Lung (tissue), 16 donors: ENCODE data around the gene LIN7B. TPM values are rescaled to one million over a fixed set of nuclear protein-coding genes. Genes with fewer than 3 reads are reported as not detected.
A peak's percentile ranks its signal among the peaks of the same experiment; 100 is the strongest.

Source experiments
- ATAC-seq: fragments of 200-7000 bp; cut with Tn5 transposase; one replicate; pipeline ENCODE4 v1.9.1; 2020; ENCODE audit warnings: moderate number of reproducible peaks; ENCODE audit not compliant: insufficient read depth, low FRiP score
- DNase-seq, 3 donors: peaks; one replicate each; pipeline ENCODE4 v3.0.0-alpha.2; 2013 to 2017
- H3K27ac ChIP-seq, 2 donors: one replicate each; pipeline ENCODE4 v1.5.1; 2013; ENCODE audit warnings: mild to moderate bottlenecking in 2 of 2, moderate library complexity in 2 of 2, control low read depth in 1 of 2, inconsistent platforms in 1 of 2, low read depth in 1 of 2, low read length in 1 of 2
- H3K27me3 ChIP-seq, 3 donors: one replicate each; pipeline ENCODE4 v1.5.1; 2013; ENCODE audit warnings: low read length in 2 of 3; ENCODE audit not compliant: control insufficient read depth in 3 of 3, insufficient read depth in 3 of 3
- H3K36me3 ChIP-seq, 4 donors: one replicate each; pipeline ENCODE4 v1.5.1; 2013; ENCODE audit warnings: low read length in 4 of 4, mild to moderate bottlenecking in 1 of 4, moderate library complexity in 1 of 4; ENCODE audit not compliant: control insufficient read depth in 4 of 4, insufficient read depth in 4 of 4
- H3K4me1 ChIP-seq, 5 donors: one replicate each; pipeline ENCODE4 v1.5.1; 2013; ENCODE audit warnings: low read length in 5 of 5, mild to moderate bottlenecking in 2 of 5, moderate library complexity in 1 of 5; ENCODE audit not compliant: control insufficient read depth in 5 of 5, insufficient read depth in 5 of 5
- H3K4me3 ChIP-seq: one replicate; pipeline ENCODE4 v1.5.1; 2013; ENCODE audit warnings: mild to moderate bottlenecking, control low read depth, moderate library complexity
- H3K9ac ChIP-seq, 2 donors: one replicate each; pipeline ENCODE4 v1.5.1; 2013; ENCODE audit warnings: low read length in 2 of 2, control low read depth in 1 of 2; ENCODE audit not compliant: insufficient read depth in 1 of 2
- H3K9me3 ChIP-seq, 4 donors: one replicate each; pipeline ENCODE4 v1.5.1; 2013; ENCODE audit warnings: low read length in 3 of 4, mild to moderate bottlenecking in 1 of 4, moderate library complexity in 1 of 4; ENCODE audit not compliant: control insufficient read depth in 4 of 4, insufficient read depth in 3 of 4
- CTCF ChIP-seq: IDR thresholded peaks from 2 replicates; pipeline ENCODE4 v1.5.1; 2012; ENCODE audit warnings: mild to moderate bottlenecking; ENCODE audit errors: control extremely low read depth, extremely low read depth
- WGBS, 2 donors: extraction: QIAGEN DNeasy Blood & Tissue Kit; methylation state at CpG; one replicate each; pipeline ENCODE4 v1.1.7; 2013; 5-methylcytosine and 5-hydroxymethylcytosine counted together
- long read RNA-seq, 5 donors: transcript quantifications; one replicate each; lab custom pipeline, GENCODE V29; 2026
- polyA plus RNA-seq, 2 donors: library from polyadenylated mRNA; stranded (reverse); fragments of 200-250 nt; gene quantifications; one replicate each; pipeline ENCODE4 v1.2.1, GENCODE V29; 2013
- total RNA-seq, 2 donors: library from RNA; depleted of rRNA in 1 of 2; stranded (reverse); fragments of >200 nt in 1 of 2; gene quantifications; one replicate each; pipeline ENCODE4 v1.2.1, GENCODE V29; 2014 to 2021
- donor health status: control.
- donor health status: control.
- donor health status: Bipolar disorder and iron deficiency.
- donor health status: healthy.
- donor health status: DM: yes; HTN: yes; CAD: no.

Gene LIN7B
- total RNA-seq (1 to 10 TPM; 6.6 to 7.8 TPM), polyA plus RNA-seq (10 to 100 TPM in 1 of 2 donors, 1 to 10 TPM in 1; 6.4 to 12.4 TPM)
- long read RNA-seq, donor 1, partial matches to known transcripts, result 0 of 2 reads
- long read RNA-seq, donor 1, other reads (novel, unspliced or antisense), result 0 of 2 reads
- long read RNA-seq, donor 2, partial matches to known transcripts, result 0 of 1 reads
- long read RNA-seq, donor 2, other reads (novel, unspliced or antisense), result 0 of 1 reads
- long read RNA-seq, donor 3, partial matches to known transcripts, result 0 of 3 reads
- long read RNA-seq, donor 3, other reads (novel, unspliced or antisense), result 0 of 3 reads
- long read RNA-seq, donor 4, partial matches to known transcripts, result 0 of 2 reads
- long read RNA-seq, donor 4, other reads (novel, unspliced or antisense), result 0 of 2 reads
- long read RNA-seq, donor 5, partial matches to known transcripts, result 0 of 4 reads
- long read RNA-seq, donor 5, other reads (novel, unspliced or antisense), result 0 of 4 reads

GRCh38 chr19:49113762-49114629 is at the start of gene LIN7B:
Gene LIN7B (plus strand): TSS chr19:49114370. CDS start chr19:49114405, 35 bp downstream.
- peak; percentile 21 for TF ChIP-seq CTCF
- DNase-seq (peak; percentile 75 to 84 (median 83)), ATAC-seq (peak; percentile 60)
- Histone ChIP-seq H3K4me3 (peak within 1 kb of the TSS; percentile 78), H3K36me3 (peaks cover 0 to 3% (median 0%) of the 10 kb centered on the region in 4 donors), H3K9ac (no peak within 1 kb of the TSS), H3K4me1 (peaks cover 0 to 16% (median 8%) of the 10 kb centered on the region in 5 donors), H3K27ac (peak within 1 kb of the TSS; percentile 11 to 63), H3K27me3 (no peaks in the 10 kb centered on the region), H3K9me3 (no peaks in the 10 kb centered on the region)
- WGBS, 2 donors, result 0 to 1% methylated on average over 55 to 66 of the region's 66 CpGs

GRCh38 chr19:49064768-49065611 is 49.2 kb upstream of the LIN7B start, which contains the start of gene NTF4:
Gene NTF4 (minus strand): TSS chr19:49064818. CDS start chr19:49061997, 2,821 bp downstream.
- H3K4me3 ChIP-seq, result no peak within 1 kb of the TSS
- H3K27ac ChIP-seq, result peak within 1 kb of the TSS in 1 of 2 donors; percentile 41
- no peak within 1 kb of the TSS for H3K9ac ChIP-seq
- ATAC-seq (no peak), DNase-seq (peak; percentile 53 to 74 (median 69))
- no peaks in the 10 kb centered on the region for H3K9me3 ChIP-seq
- H3K27me3 ChIP-seq, result peaks cover 0 to 20% (median 11%) of the 10 kb centered on the region in 3 donors
- 6 to 7% methylated on average over 24 to 53 of the region's 53 CpGs for WGBS, 2 donors
- H3K4me1 ChIP-seq, result peaks cover 0 to 9% (median 0%) of the 10 kb centered on the region in 5 donors
- no peak for TF ChIP-seq CTCF
- no peaks in the 10 kb centered on the region for H3K36me3 ChIP-seq

- DNase-seq (no peak), ATAC-seq (no peak)
- Histone ChIP-seq H3K9me3 (peaks cover 0 to 6% (median 0%) of the 10 kb centered on the region in 4 donors), H3K4me3 (no peak overlapping the region), H3K27ac (no peak overlapping the region), H3K4me1 (peaks cover 0 to 9% (median 0%) of the 10 kb centered on the region in 5 donors), H3K9ac (no peak overlapping the region), H3K36me3 (no peaks in the 10 kb centered on the region), H3K27me3 (peaks cover 0 to 28% (median 14%) of the 10 kb centered on the region in 3 donors)
- no peak for TF ChIP-seq CTCF
- WGBS, 2 donors, result 41 to 62% methylated on average over 13 of the region's 13 CpGs
These were observed 48.2 kb upstream of the LIN7B start for GRCh38 chr19:49065905-49066512.
